ENCODE data around the gene CCDC8. TPM values are rescaled to one million over a fixed set of nuclear protein-coding genes. Genes with fewer than 3 reads are reported as not detected.

CCDC8 gene
- polyA plus RNA-seq (2013, experiment 1 of 2), result 13.7 TPM
- polyA plus RNA-seq (2013, experiment 2 of 2), result 14.9 TPM

- H3K9me3 ChIP-seq (ENCODE audit: insufficient read depth, low read depth, low read length), result no peaks in the 10 kb centered on the region
- peak within 1 kb of the TSS; percentile 80 for H3K9ac ChIP-seq (ENCODE audit: low read depth, low read length)
- H3K4me3 ChIP-seq (ENCODE audit: low read length), result peak within 1 kb of the TSS; percentile 79
- H3K4me1 ChIP-seq (ENCODE audit: insufficient read depth, low read length), result peaks cover 3% of the 10 kb centered on the region; the same call in 1 of the 2 replicates
- H3K27ac ChIP-seq (ENCODE audit: low read depth, low read length), result peak within 1 kb of the TSS; percentile 71; the same call in 1 of the 2 replicates
- WGBS, result 8% methylated on average over 46 of the region's 46 CpGs
- H3K36me3 ChIP-seq (ENCODE audit: insufficient read depth, low read length), result peaks cover 7% of the 10 kb centered on the region
- H3K27me3 ChIP-seq (ENCODE audit: insufficient read depth, low read length), result peaks cover 18% of the 10 kb centered on the region; the same call in 1 of the 2 replicates
Measured at GRCh38 chr19:46413262-46414031, at the start of gene CCDC8. CCDC8 (minus strand) TSS chr19:46413564; CDS start chr19:46412810, 754 bp downstream.

- H3K27ac ChIP-seq (ENCODE audit: low read depth, low read length), result no peak overlapping the region
- peaks cover 12% of the 10 kb centered on the region for H3K36me3 ChIP-seq (ENCODE audit: insufficient read depth, low read length)
- no peak overlapping the region for H3K4me3 ChIP-seq (ENCODE audit: low read length)
- H3K9ac ChIP-seq (ENCODE audit: low read depth, low read length), result no peak overlapping the region
- H3K27me3 ChIP-seq (ENCODE audit: insufficient read depth, low read length), result no peaks in the 10 kb centered on the region
- H3K9me3 ChIP-seq (ENCODE audit: insufficient read depth, low read depth, low read length), result no peaks in the 10 kb centered on the region
- no peaks in the 10 kb centered on the region for H3K4me1 ChIP-seq (ENCODE audit: insufficient read depth, low read length)
- WGBS, result 91% methylated on average over 1 of the region's 2 CpGs
Measured at GRCh38 chr19:46461537-46461936, 48.2 kb upstream of the CCDC8 start.

GRCh38 chr19:46460981-46461380, 47.6 kb upstream of the CCDC8 start:
- Histone ChIP-seq H3K9me3 (ENCODE audit: insufficient read depth, low read depth, low read length) (no peaks in the 10 kb centered on the region), H3K27ac (ENCODE audit: low read depth, low read length) (no peak overlapping the region), H3K9ac (ENCODE audit: low read depth, low read length) (no peak overlapping the region), H3K36me3 (ENCODE audit: insufficient read depth, low read length) (peaks cover 6% of the 10 kb centered on the region; the same call in 1 of the 2 replicates), H3K27me3 (ENCODE audit: insufficient read depth, low read length) (no peaks in the 10 kb centered on the region), H3K4me3 (ENCODE audit: low read length) (no peak overlapping the region), H3K4me1 (ENCODE audit: insufficient read depth, low read length) (no peaks in the 10 kb centered on the region)
- WGBS, result 89% methylated on average over 1 of the region's 1 CpG

- no peak overlapping the region for H3K9ac ChIP-seq (ENCODE audit: low read depth, low read length)
- WGBS, result 95% methylated on average over 2 of the region's 2 CpGs
- no peak overlapping the region for H3K4me3 ChIP-seq (ENCODE audit: low read length)
- no peaks in the 10 kb centered on the region for H3K27me3 ChIP-seq (ENCODE audit: insufficient read depth, low read length)
- no peaks in the 10 kb centered on the region for H3K4me1 ChIP-seq (ENCODE audit: insufficient read depth, low read length)
- H3K36me3 ChIP-seq (ENCODE audit: insufficient read depth, low read length), result peaks cover 2% of the 10 kb centered on the region; the same call in 1 of the 2 replicates
- no peaks in the 10 kb centered on the region for H3K9me3 ChIP-seq (ENCODE audit: insufficient read depth, low read depth, low read length)
- H3K27ac ChIP-seq (ENCODE audit: low read depth, low read length), result no peak overlapping the region
Measured at GRCh38 chr19:46460055-46460454, 46.7 kb upstream of the CCDC8 start.

GRCh38 chr19:46456930-46457329, 43.6 kb upstream of the CCDC8 start:
- Histone ChIP-seq H3K27ac (ENCODE audit: low read depth, low read length) (no peak overlapping the region), H3K9me3 (ENCODE audit: insufficient read depth, low read depth, low read length) (no peaks in the 10 kb centered on the region), H3K9ac (ENCODE audit: low read depth, low read length) (no peak overlapping the region), H3K27me3 (ENCODE audit: insufficient read depth, low read length) (no peaks in the 10 kb centered on the region), H3K4me3 (ENCODE audit: low read length) (no peak overlapping the region), H3K4me1 (ENCODE audit: insufficient read depth, low read length) (no peaks in the 10 kb centered on the region), H3K36me3 (ENCODE audit: insufficient read depth, low read length) (peaks cover 2% of the 10 kb centered on the region; the same call in 1 of the 2 replicates)
- WGBS, result 92% methylated on average over 4 of the region's 5 CpGs

GRCh38 chr19:46454244-46454643, 40.9 kb upstream of the CCDC8 start:
- 84% methylated on average over 2 of the region's 3 CpGs for WGBS
- Histone ChIP-seq H3K27ac (ENCODE audit: low read depth, low read length) (no peak overlapping the region), H3K36me3 (ENCODE audit: insufficient read depth, low read length) (no peaks in the 10 kb centered on the region), H3K4me1 (ENCODE audit: insufficient read depth, low read length) (no peaks in the 10 kb centered on the region), H3K9ac (ENCODE audit: low read depth, low read length) (no peak overlapping the region), H3K9me3 (ENCODE audit: insufficient read depth, low read depth, low read length) (0 out of 2 replicates have a peak, but pooled peaks cover 3% of the 10 kb centered on the region), H3K4me3 (ENCODE audit: low read length) (no peak overlapping the region), H3K27me3 (ENCODE audit: insufficient read depth, low read length) (no peaks in the 10 kb centered on the region)

GRCh38 chr19:46453661-46454060, 40.3 kb upstream of the CCDC8 start:
- 0 out of 2 replicates have a peak, but pooled peaks cover 3% of the 10 kb centered on the region for H3K9me3 ChIP-seq (ENCODE audit: insufficient read depth, low read depth, low read length)
- no peaks in the 10 kb centered on the region for H3K27me3 ChIP-seq (ENCODE audit: insufficient read depth, low read length)
- H3K36me3 ChIP-seq (ENCODE audit: insufficient read depth, low read length), result no peaks in the 10 kb centered on the region
- H3K4me1 ChIP-seq (ENCODE audit: insufficient read depth, low read length), result no peaks in the 10 kb centered on the region
- H3K4me3 ChIP-seq (ENCODE audit: low read length), result no peak overlapping the region
- no peak overlapping the region for H3K9ac ChIP-seq (ENCODE audit: low read depth, low read length)
- H3K27ac ChIP-seq (ENCODE audit: low read depth, low read length), result no peak overlapping the region
- 94% methylated on average over 6 of the region's 6 CpGs for WGBS

GRCh38 chr19:46452186-46452585, 38.8 kb upstream of the CCDC8 start:
- Histone ChIP-seq H3K36me3 (ENCODE audit: insufficient read depth, low read length) (no peaks in the 10 kb centered on the region), H3K27ac (ENCODE audit: low read depth, low read length) (no peak overlapping the region), H3K4me3 (ENCODE audit: low read length) (no peak overlapping the region), H3K27me3 (ENCODE audit: insufficient read depth, low read length) (no peaks in the 10 kb centered on the region), H3K9me3 (ENCODE audit: insufficient read depth, low read depth, low read length) (0 out of 2 replicates have a peak, but pooled peaks cover 3% of the 10 kb centered on the region), H3K9ac (ENCODE audit: low read depth, low read length) (no peak overlapping the region), H3K4me1 (ENCODE audit: insufficient read depth, low read length) (no peaks in the 10 kb centered on the region)
- 62% methylated on average over 4 of the region's 4 CpGs for WGBS

- Histone ChIP-seq H3K27me3 (ENCODE audit: insufficient read depth, low read length) (no peaks in the 10 kb centered on the region), H3K27ac (ENCODE audit: low read depth, low read length) (no peak overlapping the region), H3K9me3 (ENCODE audit: insufficient read depth, low read depth, low read length) (0 out of 2 replicates have a peak, but pooled peaks cover 3% of the 10 kb centered on the region), H3K36me3 (ENCODE audit: insufficient read depth, low read length) (no peaks in the 10 kb centered on the region), H3K4me1 (ENCODE audit: insufficient read depth, low read length) (no peaks in the 10 kb centered on the region), H3K4me3 (ENCODE audit: low read length) (no peak overlapping the region), H3K9ac (ENCODE audit: low read depth, low read length) (no peak overlapping the region)
- 91% methylated on average over 6 of the region's 6 CpGs for WGBS
Measured at GRCh38 chr19:46451352-46451751, 38.0 kb upstream of the CCDC8 start.

GRCh38 chr19:46450737-46451136, 37.4 kb upstream of the CCDC8 start:
- no peak overlapping the region for H3K9ac ChIP-seq (ENCODE audit: low read depth, low read length)
- H3K4me1 ChIP-seq (ENCODE audit: insufficient read depth, low read length), result no peaks in the 10 kb centered on the region
- no peak overlapping the region for H3K4me3 ChIP-seq (ENCODE audit: low read length)
- H3K27me3 ChIP-seq (ENCODE audit: insufficient read depth, low read length), result no peaks in the 10 kb centered on the region
- WGBS, result 85% methylated on average over 5 of the region's 5 CpGs
- no peaks in the 10 kb centered on the region for H3K36me3 ChIP-seq (ENCODE audit: insufficient read depth, low read length)
- H3K27ac ChIP-seq (ENCODE audit: low read depth, low read length), result no peak overlapping the region
- 0 out of 2 replicates have a peak, but pooled peaks cover 3% of the 10 kb centered on the region for H3K9me3 ChIP-seq (ENCODE audit: insufficient read depth, low read depth, low read length)

GRCh38 chr19:46449228-46449627, 35.9 kb upstream of the CCDC8 start:
- Histone ChIP-seq H3K4me3 (ENCODE audit: low read length) (no peak overlapping the region), H3K27me3 (ENCODE audit: insufficient read depth, low read length) (no peaks in the 10 kb centered on the region), H3K4me1 (ENCODE audit: insufficient read depth, low read length) (no peaks in the 10 kb centered on the region), H3K9me3 (ENCODE audit: insufficient read depth, low read depth, low read length) (0 out of 2 replicates have a peak, but pooled peaks cover 3% of the 10 kb centered on the region), H3K9ac (ENCODE audit: low read depth, low read length) (no peak overlapping the region), H3K27ac (ENCODE audit: low read depth, low read length) (no peak overlapping the region), H3K36me3 (ENCODE audit: insufficient read depth, low read length) (no peaks in the 10 kb centered on the region)
- WGBS, result 66% methylated on average over 7 of the region's 7 CpGs

Data from HUES64 (cell line).